WI38 (cell line): ENCODE measurements around the gene GPX8.

Source experiments
- H3K4me3 ChIP-seq: 2 replicates; pipeline ENCODE4 v1.5.1; 2011; ENCODE audit warnings: low read depth, mild to moderate bottlenecking, control low read depth, low read length
- CTCF ChIP-seq: IDR thresholded peaks from 2 replicates; pipeline ENCODE4 v1.5.1; 2012; ENCODE audit warnings: low read depth, mild to moderate bottlenecking, control low read depth, low read length

Gene GPX8

GRCh38 chr5:55151923-55152842 is 7.8 kb upstream of the GPX8 start:
- H3K4me3 ChIP-seq, result no peak overlapping the region
- no peak for TF ChIP-seq CTCF

DNA sequence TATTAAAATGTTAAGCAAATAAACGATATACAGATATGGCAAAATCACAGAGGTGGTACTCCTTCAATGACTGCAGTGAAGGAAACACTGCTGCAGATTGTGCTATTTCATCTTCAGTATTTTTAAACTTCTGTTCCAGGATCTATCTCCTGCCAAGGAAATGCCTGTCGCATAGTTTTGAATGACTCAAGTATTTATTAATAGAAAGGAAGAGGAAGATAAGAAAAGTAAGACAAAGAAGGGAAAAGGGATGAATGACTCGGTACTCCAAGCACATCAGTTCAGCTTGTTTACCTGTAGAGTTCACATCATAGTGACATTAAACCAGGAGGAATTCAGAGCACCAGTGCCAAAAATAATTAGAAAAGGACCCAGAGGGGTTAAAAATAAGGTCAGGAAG is 5.1 kb upstream of the GPX8 start:
- no peak for TF ChIP-seq CTCF
- no peak overlapping the region for H3K4me3 ChIP-seq

- H3K4me3 ChIP-seq, result peak overlapping the region; percentile 75
- no peak for TF ChIP-seq CTCF
Observed at GRCh38 chr5:55160493-55161209, 680 bp downstream of the GPX8 start.

DNA sequence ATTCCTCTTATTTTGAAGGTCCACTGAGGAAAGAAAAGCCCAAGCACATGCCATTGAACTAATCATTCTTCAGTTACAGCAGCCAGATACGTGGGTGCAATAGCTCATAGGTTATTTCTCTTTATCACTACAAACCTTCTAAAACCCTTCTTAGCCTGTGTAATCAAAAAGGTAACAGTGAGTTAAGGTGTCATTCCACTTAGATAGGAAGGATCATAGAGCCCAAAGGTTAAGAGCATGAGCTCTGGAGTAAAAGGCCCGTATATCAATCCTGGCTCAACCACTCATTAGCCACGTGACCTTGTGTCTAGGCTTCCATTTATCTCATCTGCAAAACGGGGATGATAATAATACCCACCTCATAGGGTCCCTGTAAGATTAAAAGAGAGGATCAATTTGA is 2.7 kb downstream of the GPX8 start:
- no peak for TF ChIP-seq CTCF
- H3K4me3 ChIP-seq, result no peak overlapping the region

- no peak for TF ChIP-seq CTCF
- no peak overlapping the region for H3K4me3 ChIP-seq
Observed at GRCh38 chr5:55171471-55171870, 11.5 kb downstream of the GPX8 start.

- TF ChIP-seq CTCF, result peak; percentile 58
- H3K4me3 ChIP-seq, result peak overlapping the region; percentile 65
Observed at GRCh38 chr5:55172051-55172899, 12.3 kb downstream of the GPX8 start.
